Hippocampal formation (tissue), 2 donors: Measurements from ENCODE around the gene MYO1D.
"Not testable (repeated sequence)": the region's sequence is repeated elsewhere in the genome, so short reads cannot be mapped to it uniquely, and the experiment has no call there.

Experiments
- DNase-seq, 2 donors: peaks; one replicate each; lab custom pipeline; 2025; lab: John Stamatoyannopoulos, UW

MYO1D gene

GRCh38 chr17:32773856-32774694 is 102.8 kb downstream of the MYO1D start:
- no peak for DNase-seq

- DNase-seq: no peak
These were observed 104.4 kb downstream of the MYO1D start for GRCh38 chr17:32772453-32773025.

GRCh38 chr17:32771396-32771795 is 105.5 kb downstream of the MYO1D start:
- no peak for DNase-seq

GRCh38 chr17:32769846-32770245 is 107.1 kb downstream of the MYO1D start:
- DNase-seq: no peak

- DNase-seq: no peak
These were observed 113.0 kb downstream of the MYO1D start for GRCh38 chr17:32763855-32764439.

- no peak for DNase-seq
These were observed 117.4 kb downstream of the MYO1D start for GRCh38 chr17:32759476-32759875.

- DNase-seq: no peak
These were observed 119.0 kb downstream of the MYO1D start for GRCh38 chr17:32757963-32758362.

- no peak for DNase-seq
These were observed 120.2 kb downstream of the MYO1D start for GRCh38 chr17:32756696-32757095.

- peak; percentile 4 to 93 for DNase-seq
These were observed 121.7 kb downstream of the MYO1D start for GRCh38 chr17:32755045-32755805.

GRCh38 chr17:32752934-32753333 is 124.0 kb downstream of the MYO1D start:
- no peak for DNase-seq

GRCh38 chr17:32747856-32748255 is 129.1 kb downstream of the MYO1D start:
- DNase-seq: no peak

GRCh38 chr17:32746698-32747097 is 130.2 kb downstream of the MYO1D start:
- DNase-seq: no peak

- no peak for DNase-seq
These were observed 130.6 kb downstream of the MYO1D start for GRCh38 chr17:32746280-32746679.

- peak in 1 of 2 donors; percentile 32 for DNase-seq
These were observed 134.0 kb downstream of the MYO1D start for GRCh38 chr17:32742681-32743538.

GRCh38 chr17:32741381-32741780 is 135.5 kb downstream of the MYO1D start:
- no peak for DNase-seq

GRCh38 chr17:32739722-32740121 is 137.2 kb downstream of the MYO1D start:
- no peak for DNase-seq

- not testable (repeated sequence) for DNase-seq
These were observed 137.8 kb downstream of the MYO1D start for GRCh38 chr17:32739151-32739550.

- no peak for DNase-seq
These were observed 143.5 kb downstream of the MYO1D start for GRCh38 chr17:32733401-32733800.

- peak in 1 of 2 donors; percentile 36 for DNase-seq
These were observed 144.0 kb downstream of the MYO1D start for GRCh38 chr17:32732900-32733299.

GRCh38 chr17:32732296-32732642 is 144.7 kb downstream of the MYO1D start:
- no peak for DNase-seq

- DNase-seq: no peak
These were observed 145.2 kb downstream of the MYO1D start for GRCh38 chr17:32731556-32732295.
